Testis (tissue), 2 donors: ENCODE results near the gene RBM15.

Experiments used
- CTCF ChIP-seq, 3 experiments: fragments of 450-650 bp in 2 of 3; fragments of 200-600 bp in 1 of 3; sonication (generic) in 1 of 3; IDR thresholded peaks; one replicate each; pipeline ENCODE4 v1.5.1; 2016 to 2019; ENCODE audit warnings: antibody characterized with exemption in 3 of 3, mild to moderate bottlenecking in 2 of 3, moderate library complexity in 1 of 3
- POLR2A ChIP-seq: fragments of 450-650 bp; IDR thresholded peaks from one replicate; pipeline ENCODE4 v1.6.1; 2017; ENCODE audit warnings: antibody characterized with exemption, mild to moderate bottlenecking, moderate library complexity

DNA sequence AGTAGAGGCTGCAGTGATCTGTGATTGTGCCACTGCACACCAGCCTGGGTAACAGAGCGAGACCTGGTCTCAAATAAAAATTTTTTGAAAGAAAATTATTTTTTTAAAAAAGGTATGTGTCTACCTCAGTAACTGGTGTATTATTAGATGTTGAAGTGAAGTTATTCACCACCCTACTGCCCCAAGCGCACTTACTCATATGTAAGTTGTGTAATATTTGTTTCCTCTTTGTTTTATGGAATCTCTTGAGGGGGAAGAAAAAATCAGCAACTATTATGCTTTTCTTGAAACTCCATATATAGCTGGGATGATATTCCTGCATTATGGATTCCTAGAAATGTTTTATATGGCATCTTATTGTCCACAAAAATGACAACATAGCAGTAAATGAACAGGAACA lies 21.3 kb downstream of the RBM15 start:
- TF ChIP-seq CTCF (IDR thresholded peaks at IDR 0.05) (no peak), POLR2A (no peak)
